Vagina (tissue), 2 donors: ENCODE measurements around the gene ERC2. TPM values are rescaled to one million over a fixed set of nuclear protein-coding genes. Genes with fewer than 3 reads are reported as not detected.

ENCODE experiments used
- DNase-seq, 2 donors: peaks; one replicate each; pipeline ENCODE4 v3.0.0-alpha.2; 2017; ENCODE audit errors: extremely low spot score in 2 of 2
- H3K27ac ChIP-seq: fragments of 200-600 bp; sonication (generic); one replicate; pipeline ENCODE4 v1.5.1; 2019
- H3K27me3 ChIP-seq: fragments of 200-600 bp; sonication (generic); one replicate; pipeline ENCODE4 v1.5.1; 2019
- H3K36me3 ChIP-seq, 2 donors: fragments of 200-600 bp; sonication (generic); one replicate each; pipeline ENCODE4 v1.5.1; 2017 to 2019
- H3K4me1 ChIP-seq: fragments of 200-600 bp; sonication (generic); one replicate; pipeline ENCODE4 v1.5.1; 2019
- H3K4me3 ChIP-seq, 2 donors: fragments of 200-600 bp; sonication (generic); 1 replicate in 1 of 2; 2 replicates in 1 of 2; pipeline ENCODE4 v1.5.1; 2016 to 2019
- H3K9me3 ChIP-seq: fragments of 200-600 bp; sonication (generic); one replicate; pipeline ENCODE4 v1.5.1; 2019
- CTCF ChIP-seq, 3 experiments: fragments of 450-650 bp in 2 of 3; fragments of 200-600 bp in 1 of 3; sonication (generic) in 1 of 3; IDR thresholded peaks; one replicate each; pipeline ENCODE4 v1.5.1; 2017 to 2019; ENCODE audit warnings: antibody characterized with exemption in 3 of 3, mild to moderate bottlenecking in 2 of 3, moderate library complexity in 2 of 3
- POLR2A ChIP-seq, 2 donors: fragments of 450-650 bp; IDR thresholded peaks; one replicate each; pipeline ENCODE4 v1.6.1; 2017; ENCODE audit warnings: antibody characterized with exemption in 2 of 2, mild to moderate bottlenecking in 2 of 2, moderate library complexity in 2 of 2
- POLR2AphosphoS5 ChIP-seq, 2 donors: sonication (generic); formaldehyde crosslinking; IDR thresholded peaks; one replicate each; pipeline ENCODE4 v1.9.0; 2017; ENCODE audit warnings: antibody characterized with exemption in 2 of 2, mild to moderate bottlenecking in 2 of 2, low read depth in 1 of 2; ENCODE audit not compliant: insufficient read depth in 1 of 2
- intact Hi-C: fragments of 100-400 bp; cut with DNase I; formaldehyde crosslinking; loops from one replicate; pipeline ENCODE4 v1.15.1; 2023
- total RNA-seq: library from RNA; depleted of rRNA; stranded (reverse); fragments of >200 nt; gene quantifications from one replicate; pipeline ENCODE4 v1.2.3, GENCODE V29; 2016

Gene ERC2
- total RNA-seq, 1 donor from 2014 or later, result 1.2 TPM

- no peaks in the 10 kb centered on the region for H3K9me3 ChIP-seq
- no peaks in the 10 kb centered on the region for H3K27me3 ChIP-seq
- intact Hi-C loops, result no loop called here
- no peak overlapping the region for H3K27ac ChIP-seq
- H3K36me3 ChIP-seq, result no peaks in the 10 kb centered on the region
- no peak for DNase-seq
- TF ChIP-seq POLR2A (IDR thresholded peaks at IDR 0.05), result no peak
- TF ChIP-seq POLR2AphosphoS5 (IDR thresholded peaks at IDR 0.05; ENCODE audit: insufficient read depth in 1 of 2, low read depth in 1 of 2), result no peak
- no peak for TF ChIP-seq CTCF (IDR thresholded peaks at IDR 0.05)
- no peaks in the 10 kb centered on the region for H3K4me1 ChIP-seq
- no peak overlapping the region for H3K4me3 ChIP-seq
Measured at GRCh38 chr3:56316944-56317343, 151.3 kb downstream of the ERC2 start.

- Histone ChIP-seq H3K9me3 (no peaks in the 10 kb centered on the region), H3K36me3 (no peaks in the 10 kb centered on the region), H3K27me3 (no peaks in the 10 kb centered on the region), H3K27ac (no peak overlapping the region), H3K4me1 (no peaks in the 10 kb centered on the region), H3K4me3 (no peak overlapping the region)
- TF ChIP-seq POLR2AphosphoS5 (IDR thresholded peaks at IDR 0.05; ENCODE audit: insufficient read depth in 1 of 2, low read depth in 1 of 2) (no peak), POLR2A (IDR thresholded peaks at IDR 0.05) (no peak), CTCF (IDR thresholded peaks at IDR 0.05) (no peak)
- no peak for DNase-seq
- intact Hi-C loops, result no loop called here
Measured at GRCh38 chr3:56314842-56315241, 153.4 kb downstream of the ERC2 start.

DNA sequence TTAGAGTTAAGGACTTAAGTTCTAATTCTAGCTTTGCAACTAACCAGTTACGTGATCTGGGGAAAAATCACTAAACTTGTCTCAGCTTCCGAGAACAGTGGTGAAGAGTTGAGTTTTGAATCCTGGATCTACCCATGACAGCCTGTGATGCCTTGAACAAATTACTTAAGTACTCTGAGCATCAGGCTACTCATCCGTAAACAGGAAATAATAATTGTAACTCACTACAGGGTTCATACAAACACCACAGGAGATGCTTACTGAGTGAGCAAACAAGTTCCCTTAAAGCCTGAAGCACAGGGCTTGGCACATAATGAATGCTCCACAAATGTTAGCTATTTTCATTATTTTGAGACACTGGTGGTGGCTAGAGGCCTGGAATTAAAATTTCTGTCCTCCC is 158.8 kb downstream of the ERC2 start:
- no peak for DNase-seq
- Histone ChIP-seq H3K27ac (no peak overlapping the region), H3K9me3 (no peaks in the 10 kb centered on the region), H3K36me3 (no peaks in the 10 kb centered on the region), H3K4me3 (no peak overlapping the region), H3K27me3 (no peaks in the 10 kb centered on the region), H3K4me1 (no peaks in the 10 kb centered on the region)
- TF ChIP-seq POLR2A (IDR thresholded peaks at IDR 0.05) (no peak), CTCF (IDR thresholded peaks at IDR 0.05) (no peak)
- intact Hi-C loops, result no loop called here

DNA sequence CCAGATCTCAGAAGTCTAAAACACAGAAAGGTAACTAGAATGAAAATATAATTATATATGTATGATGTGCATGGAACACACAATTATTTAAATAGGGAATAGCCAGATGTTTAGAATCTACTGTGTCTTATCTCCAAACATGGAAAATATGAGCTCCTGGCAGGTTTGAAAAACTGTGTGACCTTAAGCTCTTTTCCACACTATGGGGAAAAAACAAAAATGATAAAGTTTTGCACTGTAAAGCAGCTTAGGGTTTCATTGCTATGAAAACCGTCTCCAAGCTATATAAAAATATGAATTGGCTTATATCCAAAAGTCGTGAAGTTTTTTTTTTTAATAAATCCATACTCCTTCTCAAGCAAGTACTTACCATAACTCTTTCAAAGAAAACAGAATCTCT is 159.8 kb downstream of the ERC2 start:
- Histone ChIP-seq H3K4me1 (no peaks in the 10 kb centered on the region), H3K27ac (no peak overlapping the region), H3K9me3 (no peaks in the 10 kb centered on the region), H3K36me3 (no peaks in the 10 kb centered on the region), H3K4me3 (no peak overlapping the region), H3K27me3 (no peaks in the 10 kb centered on the region)
- intact Hi-C loops, result no loop called here
- no peak for DNase-seq
- TF ChIP-seq CTCF (IDR thresholded peaks at IDR 0.05) (no peak), POLR2AphosphoS5 (IDR thresholded peaks at IDR 0.05; ENCODE audit: insufficient read depth in 1 of 2, low read depth in 1 of 2) (no peak), POLR2A (IDR thresholded peaks at IDR 0.05) (no peak)

- Histone ChIP-seq H3K9me3 (no peaks in the 10 kb centered on the region), H3K4me1 (no peaks in the 10 kb centered on the region), H3K4me3 (no peak overlapping the region), H3K36me3 (no peaks in the 10 kb centered on the region), H3K27ac (no peak overlapping the region), H3K27me3 (no peaks in the 10 kb centered on the region)
- intact Hi-C loops, result no loop called here
- DNase-seq, result no peak
- TF ChIP-seq POLR2A (IDR thresholded peaks at IDR 0.05) (no peak), CTCF (IDR thresholded peaks at IDR 0.05) (no peak), POLR2AphosphoS5 (IDR thresholded peaks at IDR 0.05; ENCODE audit: insufficient read depth in 1 of 2, low read depth in 1 of 2) (no peak)
Measured at GRCh38 chr3:56304069-56304468, 164.2 kb downstream of the ERC2 start.
